Fibroblast of lung (primary cell): Measurements from ENCODE around the gene GEN1. TPM values are rescaled to one million over a fixed set of nuclear protein-coding genes. Genes with fewer than 3 reads are reported as not detected.

Experiments
- DNase-seq, 2 donors: peaks; one replicate each; pipeline versions ENCODE4 v3.0.0 to v3.0.0-alpha.2; 2010; ENCODE audit warnings: low read depth in 2 of 2
- H2AFZ ChIP-seq: 2 replicates; pipeline ENCODE4 v1.5.1; 2012; ENCODE audit warnings: low read length, control low read depth, inconsistent platforms
- H3K27ac ChIP-seq: 2 replicates; pipeline ENCODE4 v1.5.1; 2011; ENCODE audit warnings: low read length, control low read depth; ENCODE audit not compliant: insufficient read depth
- H3K27me3 ChIP-seq: 2 replicates; pipeline ENCODE4 v1.5.1; 2011; ENCODE audit warnings: mild to moderate bottlenecking, low read length; ENCODE audit not compliant: control insufficient read depth, insufficient read depth
- H3K36me3 ChIP-seq: 2 replicates; pipeline ENCODE4 v1.5.1; 2011; ENCODE audit warnings: low read length; ENCODE audit not compliant: control insufficient read depth, insufficient read depth
- H3K4me1 ChIP-seq: 2 replicates; pipeline ENCODE4 v1.5.1; 2011; ENCODE audit warnings: low read length; ENCODE audit not compliant: control insufficient read depth, insufficient read depth; ENCODE audit errors: extremely low read depth
- H3K4me2 ChIP-seq: 2 replicates; pipeline ENCODE4 v1.5.1; 2011; ENCODE audit warnings: low read length, control low read depth; ENCODE audit not compliant: insufficient read depth; ENCODE audit errors: extremely low read depth
- H3K4me3 ChIP-seq, 4 experiments: fragments of 200-600 bp in 1 of 4; sonication (generic) in 1 of 4; replicated peaks in 1 of 4; 2 replicates each; pipeline ENCODE4 v1.5.1; 2011 to 2016; ENCODE audit warnings: low read length in 4 of 4, low read depth in 3 of 4, mild to moderate bottlenecking in 3 of 4, control low read depth in 2 of 4, inconsistent platforms in 1 of 4, mixed read lengths in 1 of 4; ENCODE audit not compliant: insufficient read depth in 1 of 4; ENCODE audit errors: control extremely low read depth in 1 of 4
- H3K79me2 ChIP-seq: 2 replicates; pipeline ENCODE4 v1.5.1; 2012; ENCODE audit warnings: mild to moderate bottlenecking, low read length, inconsistent platforms; ENCODE audit not compliant: control insufficient read depth, insufficient read depth
- H3K9ac ChIP-seq: 2 replicates; pipeline ENCODE4 v1.5.1; 2011; ENCODE audit warnings: mild to moderate bottlenecking, low read length, control low read depth; ENCODE audit not compliant: insufficient read depth
- H3K9me3 ChIP-seq: 2 replicates; pipeline ENCODE4 v1.5.1; 2012; ENCODE audit warnings: low read depth, low read length; ENCODE audit not compliant: control insufficient read depth, insufficient read depth
- H4K20me1 ChIP-seq: 2 replicates; pipeline ENCODE4 v1.5.1; 2011; ENCODE audit warnings: low read length; ENCODE audit not compliant: control insufficient read depth, insufficient read depth; ENCODE audit errors: extremely low read depth
- EZH2 ChIP-seq: IDR thresholded peaks from 2 replicates; pipeline ENCODE4 v1.5.1; 2012; ENCODE audit warnings: low read length, control low read depth, mild to moderate bottlenecking; ENCODE audit errors: missing control alignments
- polyA plus RNA-seq, 2 donors: library from polyadenylated mRNA; depleted of rRNA in 1 of 2; stranded (reverse) in 1 of 2; unstranded in 1 of 2; fragments of >200 nt; gene quantifications; 2 replicates each; pipeline ENCODE4 v1.2.1, GENCODE V29; 2011 to 2012; ENCODE audit warnings: missing spikeins in 1 of 2
- total RNA-seq: library from RNA; depleted of rRNA; stranded (reverse); fragments of >200 nt; gene quantifications from 2 replicates; pipeline ENCODE4 v1.2.1, GENCODE V29; 2014
- TF ChIP-seq, protein P1 (sequence below), 2 donors: IDR thresholded peaks in 1 of 2; conservative IDR thresholded peaks in 1 of 2; 1 replicate in 1 of 2; 2 replicates in 1 of 2; pipeline ENCODE4 v1.5.1; 2011 to 2012; ENCODE audit warnings: low read length in 2 of 2, control low read depth in 1 of 2, inconsistent platforms in 1 of 2, low read depth in 1 of 2, mild to moderate bottlenecking in 1 of 2

Gene GEN1
- total and polyA plus RNA-seq, 2 donors (not counting 1 experiment from before 2014, with no cell fraction given), result 5.0 to 5.6 TPM

DNA sequence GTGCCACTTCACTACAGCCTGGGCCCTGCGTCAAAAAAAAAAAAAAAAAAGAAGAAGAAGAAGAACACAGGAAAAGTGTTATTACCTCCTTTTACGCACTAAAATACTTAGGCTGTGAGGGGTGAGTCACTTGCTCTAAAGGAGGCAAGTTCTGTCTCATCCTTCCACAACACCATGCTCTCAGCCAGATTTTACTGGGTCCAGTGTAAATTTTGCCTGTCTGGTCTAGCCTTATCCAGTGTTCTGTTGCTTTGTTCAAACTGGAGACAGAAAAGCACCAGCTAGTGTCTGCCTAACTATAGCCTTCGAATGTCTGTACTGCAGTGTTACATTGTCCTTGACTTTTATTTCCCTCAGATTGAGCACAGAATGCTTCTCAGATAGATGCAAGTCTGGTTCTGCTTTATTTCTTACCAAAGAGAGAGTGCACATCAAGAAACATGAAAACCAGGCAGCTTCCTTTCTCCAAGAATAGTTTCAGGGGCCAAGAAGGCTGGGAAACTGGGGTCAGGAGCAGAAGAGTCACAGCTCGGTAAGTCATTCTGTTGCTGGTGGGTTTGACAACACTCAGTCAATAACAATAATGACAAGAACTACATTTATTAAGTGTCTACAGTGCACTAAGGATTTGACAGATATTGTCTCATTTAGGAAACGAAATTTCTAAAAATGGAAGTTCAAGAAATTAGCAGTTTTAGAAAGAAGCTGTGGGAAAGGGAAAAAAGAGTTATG, 59.2 kb downstream of the GEN1 start:
- peak in 1 of 2 donors; percentile 45 for DNase-seq
- Histone ChIP-seq H3K27ac (peak overlapping the region; percentile 33), H2AFZ (no peak overlapping the region), H3K36me3 (no peaks in the 10 kb centered on the region), H4K20me1 (no peaks in the 10 kb centered on the region), H3K4me2 (peak overlapping the region; percentile 2), H3K9ac (no peak overlapping the region), H3K4me3 (no peak overlapping the region), H3K4me1 (peaks cover 2% of the 10 kb centered on the region), H3K9me3 (no peaks in the 10 kb centered on the region), H3K27me3 (no peaks in the 10 kb centered on the region), H3K79me2 (no peaks in the 10 kb centered on the region)
- TF ChIP-seq, protein P1, sequence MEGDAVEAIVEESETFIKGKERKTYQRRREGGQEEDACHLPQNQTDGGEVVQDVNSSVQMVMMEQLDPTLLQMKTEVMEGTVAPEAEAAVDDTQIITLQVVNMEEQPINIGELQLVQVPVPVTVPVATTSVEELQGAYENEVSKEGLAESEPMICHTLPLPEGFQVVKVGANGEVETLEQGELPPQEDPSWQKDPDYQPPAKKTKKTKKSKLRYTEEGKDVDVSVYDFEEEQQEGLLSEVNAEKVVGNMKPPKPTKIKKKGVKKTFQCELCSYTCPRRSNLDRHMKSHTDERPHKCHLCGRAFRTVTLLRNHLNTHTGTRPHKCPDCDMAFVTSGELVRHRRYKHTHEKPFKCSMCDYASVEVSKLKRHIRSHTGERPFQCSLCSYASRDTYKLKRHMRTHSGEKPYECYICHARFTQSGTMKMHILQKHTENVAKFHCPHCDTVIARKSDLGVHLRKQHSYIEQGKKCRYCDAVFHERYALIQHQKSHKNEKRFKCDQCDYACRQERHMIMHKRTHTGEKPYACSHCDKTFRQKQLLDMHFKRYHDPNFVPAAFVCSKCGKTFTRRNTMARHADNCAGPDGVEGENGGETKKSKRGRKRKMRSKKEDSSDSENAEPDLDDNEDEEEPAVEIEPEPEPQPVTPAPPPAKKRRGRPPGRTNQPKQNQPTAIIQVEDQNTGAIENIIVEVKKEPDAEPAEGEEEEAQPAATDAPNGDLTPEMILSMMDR (conservative IDR thresholded peaks at IDR 0.05 in 1 of 2, IDR thresholded peaks at IDR 0.05 in 1 of 2; ENCODE audit: low read depth in 1 of 2, low read length in 2 of 2), result no peak
- TF ChIP-seq EZH2, result no peak

DNA sequence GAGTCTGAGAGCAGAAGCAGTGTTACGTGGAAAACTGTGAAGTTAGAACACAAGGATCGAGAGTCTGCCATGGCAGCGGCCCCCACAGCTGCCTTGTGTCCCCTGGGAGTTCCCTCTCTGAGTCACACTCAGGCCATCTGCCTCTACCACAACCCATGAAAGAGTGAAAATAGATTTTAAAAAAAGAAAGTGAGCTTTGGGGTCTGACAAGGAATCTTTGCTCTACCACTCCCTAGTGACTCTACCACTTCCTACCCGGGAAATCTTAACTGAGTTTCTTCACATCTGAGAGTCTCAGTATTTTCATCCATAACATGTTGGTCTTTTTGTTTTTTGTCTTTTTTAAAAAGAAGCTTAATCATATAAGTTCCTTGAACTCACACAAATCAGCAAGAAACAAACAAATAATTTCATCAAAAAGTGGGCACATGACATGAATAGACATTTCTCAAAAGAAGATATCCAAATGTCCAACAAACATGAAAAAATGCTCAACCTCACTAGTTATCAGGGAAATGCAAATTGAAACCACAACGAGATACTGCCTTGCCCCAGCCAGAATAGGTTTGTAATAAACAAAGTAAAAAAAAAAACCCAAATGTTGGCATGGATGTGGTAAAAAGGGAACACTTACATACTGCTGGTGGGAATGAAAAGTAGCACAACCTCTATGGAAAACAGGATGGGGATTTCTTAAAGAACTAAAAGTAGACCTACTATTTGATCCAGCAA, 60.0 kb downstream of the GEN1 start:
- no peak overlapping the region for H3K4me2 ChIP-seq
- H3K27me3 ChIP-seq, result no peaks in the 10 kb centered on the region
- H2AFZ ChIP-seq, result no peak overlapping the region
- peak overlapping the region; percentile 33 for H3K27ac ChIP-seq
- no peaks in the 10 kb centered on the region for H3K79me2 ChIP-seq
- DNase-seq, result peak in 1 of 2 donors; percentile 18
- H3K36me3 ChIP-seq, result no peaks in the 10 kb centered on the region
- peaks cover 2% of the 10 kb centered on the region for H3K4me1 ChIP-seq
- H3K9me3 ChIP-seq, result no peaks in the 10 kb centered on the region
- no peak for TF ChIP-seq EZH2
- TF ChIP-seq, protein P1 (conservative IDR thresholded peaks at IDR 0.05 in 1 of 2, IDR thresholded peaks at IDR 0.05 in 1 of 2; ENCODE audit: low read depth in 1 of 2, low read length in 2 of 2), result no peak
- peak overlapping the region in 1 of 4 experiments; percentile 5 for H3K4me3 ChIP-seq
- no peak overlapping the region for H3K9ac ChIP-seq
- no peaks in the 10 kb centered on the region for H4K20me1 ChIP-seq

- Histone ChIP-seq H3K79me2 (no peaks in the 10 kb centered on the region), H3K36me3 (no peaks in the 10 kb centered on the region), H4K20me1 (no peaks in the 10 kb centered on the region), H3K4me1 (peaks cover 2% of the 10 kb centered on the region), H3K27ac (no peak overlapping the region), H3K4me3 (no peak overlapping the region), H2AFZ (no peak overlapping the region), H3K4me2 (no peak overlapping the region), H3K27me3 (no peaks in the 10 kb centered on the region), H3K9me3 (no peaks in the 10 kb centered on the region), H3K9ac (no peak overlapping the region)
- no peak for TF ChIP-seq EZH2
- TF ChIP-seq, protein P1 (conservative IDR thresholded peaks at IDR 0.05 in 1 of 2, IDR thresholded peaks at IDR 0.05 in 1 of 2; ENCODE audit: low read depth in 1 of 2, low read length in 2 of 2), result no peak
- DNase-seq, result no peak
Measured at GRCh38 chr2:17814601-17815000, 60.7 kb downstream of the GEN1 start.
